HCT116 (cell line): ENCODE results near the gene CLDN10. TPM values are rescaled to one million over a fixed set of nuclear protein-coding genes. Genes with fewer than 3 reads are reported as not detected.

Experiments used
- ATAC-seq: fragments of 200-7000 bp; cut with Tn5 transposase; 2 replicates; pipeline ENCODE4 v1.9.1; 2020; ENCODE audit warnings: mild to moderate bottlenecking, moderate library complexity
- BruUV-seq: library from RNA; stranded (reverse); fragments of 400-500 nt; replicated peaks from 2 replicates; lab custom pipeline; 2021; lab: Mats Ljungman, UMichigan
- CTCF ChIA-PET: fragments of 300-600 bp; sonication (Branson Sonifier 250); formaldehyde crosslinking; loops from one replicate; lab custom pipeline; 2021; ENCODE audit warnings: antibody characterized with exemption; lab: Charles Lee
- POLR2A ChIA-PET: fragments of 300-600, 350-600 bp; sonication (Branson Sonifier 250); formaldehyde crosslinking; loops from one replicate; lab custom pipeline; 2021; ENCODE audit warnings: antibody characterized with exemption; lab: Charles Lee
- RAD21 ChIA-PET, 2 experiments: fragments of 300-600 bp; sonication (Branson Sonifier 250); formaldehyde crosslinking; loops; one replicate each; lab custom pipeline; 2023; ENCODE audit warnings: low total read pairs in 2 of 2; ENCODE audit not compliant: uncharacterized antibody in 2 of 2, unreplicated experiment in 2 of 2, low non-redundant PET in 1 of 2; lab: Charles Lee
- DNase-seq: peaks from one replicate; pipeline ENCODE4 v3.0.0-alpha.2; 2010; ENCODE audit warnings: low read depth, low spot score
- H2AFZ ChIP-seq: fragments of 200-600 bp; shearing (Covaris generic), sonication (generic); 2 replicates; pipeline ENCODE4 v1.6.1; 2017; ENCODE audit warnings: low read depth, mixed run types, mixed read lengths, antibody characterized with exemption, low read length; ENCODE audit not compliant: poor library complexity, severe bottlenecking
- H3K27ac ChIP-seq: 2 replicates; pipeline ENCODE4 v1.5.1; 2012; ENCODE audit warnings: low read depth, low read length
- H3K27me3 ChIP-seq: fragments of 200-600 bp; sonication (generic); 2 replicates; pipeline ENCODE4 v1.6.1; 2016; ENCODE audit warnings: mixed run types, low read length, mixed read lengths; ENCODE audit not compliant: insufficient read depth
- H3K36me3 ChIP-seq, 2 experiments: fragments of 200-500 bp in 1 of 2; fragments of 200-600 bp in 1 of 2; sonication (Bioruptor generic) in 1 of 2; sonication (generic) in 1 of 2; 2 replicates each; pipeline versions ENCODE4 v1.5.1 to v1.6.1; 2014 to 2016; ENCODE audit warnings: low read length in 2 of 2, inconsistent platforms in 1 of 2, mixed read lengths in 1 of 2, mixed run types in 1 of 2; ENCODE audit not compliant: insufficient read depth in 2 of 2, control insufficient read depth in 1 of 2
- H3K4me1 ChIP-seq, 2 experiments: fragments of 200-600 bp in 1 of 2; sonication (generic) in 1 of 2; 2 replicates each; pipeline versions ENCODE4 v1.5.1 to v1.6.1; 2012 to 2017; ENCODE audit warnings: low read length in 2 of 2, inconsistent platforms in 1 of 2, mild to moderate bottlenecking in 1 of 2, mixed read lengths in 1 of 2, mixed run types in 1 of 2, moderate library complexity in 1 of 2; ENCODE audit not compliant: insufficient read depth in 2 of 2, control insufficient read depth in 1 of 2
- H3K4me2 ChIP-seq: fragments of 200-600 bp; sonication (generic); 2 replicates; pipeline ENCODE4 v1.6.1; 2017; ENCODE audit warnings: mixed run types, low read length, mixed read lengths
- H3K4me3 ChIP-seq, 2 experiments: fragments of 200-600 bp in 1 of 2; sonication (generic) in 1 of 2; replicated peaks in 1 of 2; 2 replicates each; pipeline ENCODE4 v1.5.1; 2011 to 2016; ENCODE audit warnings: low read length in 2 of 2, control low read depth in 1 of 2, low read depth in 1 of 2, mild to moderate bottlenecking in 1 of 2, mixed read lengths in 1 of 2, mixed run types in 1 of 2
- H3K79me2 ChIP-seq: fragments of 200-600 bp; sonication (generic); 2 replicates; pipeline ENCODE4 v1.6.1; 2017; ENCODE audit warnings: mild to moderate bottlenecking, mixed run types, low read length, moderate library complexity, mixed read lengths; ENCODE audit not compliant: insufficient read depth
- H3K9ac ChIP-seq: fragments of 200-600 bp; sonication (generic); 2 replicates; pipeline ENCODE4 v1.6.1; 2016; ENCODE audit warnings: low read length, mixed read lengths
- H3K9me2 ChIP-seq: fragments of 200-600 bp; sonication (generic), shearing (Covaris generic); 2 replicates; pipeline ENCODE4 v1.6.1; 2017; ENCODE audit warnings: mixed run types, mild to moderate bottlenecking, moderate library complexity; ENCODE audit not compliant: insufficient read depth
- H3K9me3 ChIP-seq, 2 experiments: fragments of 200-500 bp in 1 of 2; fragments of 200-600 bp in 1 of 2; sonication (Bioruptor generic) in 1 of 2; sonication (generic) in 1 of 2; 2 replicates each; pipeline ENCODE4 v1.6.1; 2014 to 2017; ENCODE audit warnings: low read length in 2 of 2, mixed read lengths in 2 of 2, inconsistent platforms in 1 of 2, low read depth in 1 of 2, mild to moderate bottlenecking in 1 of 2, mixed run types in 1 of 2, moderate library complexity in 1 of 2; ENCODE audit not compliant: control insufficient read depth in 1 of 2, insufficient read depth in 1 of 2
- H4K20me1 ChIP-seq: fragments of 200-600 bp; sonication (generic), shearing (Covaris generic); 2 replicates; pipeline ENCODE4 v1.6.1; 2017; ENCODE audit warnings: mixed run types, mild to moderate bottlenecking, moderate library complexity; ENCODE audit not compliant: insufficient read depth
- CEBPB ChIP-seq: IDR thresholded peaks from 2 replicates; pipeline ENCODE4 v1.6.1; 2012; ENCODE audit warnings: low read depth
- ELF1 ChIP-seq: IDR thresholded peaks from 2 replicates; pipeline ENCODE4 v1.6.1; 2012; ENCODE audit warnings: low read depth, borderline replicate concordance
- EZH2 ChIP-seq: fragments of 200-600 bp; sonication (generic); IDR thresholded peaks from 2 replicates; pipeline ENCODE4 v1.6.1; 2017; ENCODE audit warnings: antibody characterized with exemption, mixed run types
- EZH2phosphoT487 ChIP-seq: fragments of 200-600 bp; IDR thresholded peaks from 2 replicates; pipeline ENCODE4 v1.6.1; 2018; ENCODE audit warnings: antibody characterized with exemption, borderline replicate concordance
- FOSL1 ChIP-seq: IDR thresholded peaks from 2 replicates; pipeline ENCODE4 v1.6.1; 2012; ENCODE audit warnings: low read depth
- JUND ChIP-seq: IDR thresholded peaks from 2 replicates; pipeline ENCODE4 v1.6.1; 2012
- POLR2A ChIP-seq: IDR thresholded peaks from 2 replicates; pipeline ENCODE4 v1.7.0; 2011; ENCODE audit warnings: borderline replicate concordance; ENCODE audit not compliant: insufficient read depth, insufficient read length; ENCODE audit errors: extremely low read depth
- POLR2AphosphoS5 ChIP-seq: IDR thresholded peaks from 2 replicates; pipeline ENCODE4 v1.6.1; 2011; ENCODE audit warnings: mild to moderate bottlenecking, low read depth, low read length, moderate library complexity
- SRF ChIP-seq: IDR thresholded peaks from 2 replicates; pipeline ENCODE4 v1.6.1; 2012; ENCODE audit warnings: low read depth
- TCF7L2 ChIP-seq: IDR thresholded peaks from 2 replicates; pipeline ENCODE4 v1.7.0; 2011; ENCODE audit warnings: borderline replicate concordance, inconsistent platforms; ENCODE audit not compliant: insufficient read depth, insufficient read length; ENCODE audit errors: extremely low read depth
- YY1 ChIP-seq: IDR thresholded peaks from 2 replicates; pipeline ENCODE4 v1.6.1; 2011; ENCODE audit warnings: low read length, low read depth, moderate library complexity, mild to moderate bottlenecking; ENCODE audit not compliant: insufficient replicate concordance; ENCODE audit errors: extremely low read depth
- ZNF274 ChIP-seq: fragments of 200-500 bp; sonication (Bioruptor generic); IDR thresholded peaks from 2 replicates; pipeline ENCODE4 v1.6.1; 2014; ENCODE audit warnings: mild to moderate bottlenecking, low read depth, low read length, inconsistent platforms
- intact Hi-C: fragments of 100-400 bp; cut with micrococcal nuclease; formaldehyde crosslinking; loops from 2 replicates; pipeline ENCODE4 v1.10.0; 2022
- total RNA-seq: library from RNA; stranded (reverse); gene quantifications from one replicate; pipeline ENCODE4 v1.2.1, GENCODE V29; 2021; ENCODE audit not compliant: unreplicated experiment
- TF ChIP-seq, protein P1 (sequence below): IDR thresholded peaks from 2 replicates; pipeline ENCODE4 v1.6.1; 2012

The CLDN10 gene
- total RNA-seq, 1 experiment from 2014 or later: not detected

DNA sequence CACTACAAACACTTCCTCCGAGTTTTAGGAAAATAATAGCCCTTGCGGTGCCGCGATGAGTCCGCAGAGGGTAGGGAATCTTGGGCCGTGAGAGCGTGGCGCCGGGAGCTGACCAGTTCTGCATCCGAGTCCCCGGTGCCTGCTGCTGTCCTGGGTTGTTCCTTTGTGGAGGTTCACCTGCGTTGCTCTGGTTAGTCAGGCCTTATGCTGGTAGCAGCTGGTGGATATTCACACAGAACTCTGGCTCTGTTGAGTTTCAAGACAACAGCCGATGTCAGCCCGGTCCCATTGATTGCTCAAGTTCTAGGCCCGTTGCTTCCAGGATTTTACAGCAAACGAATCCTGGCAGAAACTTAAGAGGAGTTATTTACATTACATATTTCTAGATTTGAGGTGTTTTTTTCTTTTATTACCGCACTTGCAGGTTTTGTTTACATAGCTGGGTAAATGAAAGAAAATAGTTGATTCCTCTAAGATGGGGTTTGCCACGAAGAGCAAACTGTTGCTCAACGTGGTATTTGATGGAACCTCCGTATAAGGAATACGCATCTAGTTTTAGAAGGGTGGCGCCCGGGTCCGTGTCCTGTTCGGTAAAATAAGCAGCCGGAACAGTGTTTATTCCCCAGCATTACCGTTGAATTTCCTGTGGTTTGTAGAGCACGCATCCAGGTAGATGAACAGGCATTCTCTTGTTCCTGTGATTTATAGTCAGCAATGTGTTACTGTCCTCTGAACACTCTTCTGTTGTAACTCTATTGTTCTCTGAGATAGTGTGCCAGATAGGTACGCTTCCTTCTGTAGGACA, 1.3 kb downstream of the CLDN10 start:
- Histone ChIP-seq H3K9me2 (no peaks in the 10 kb centered on the region), H4K20me1 (no peaks in the 10 kb centered on the region), H3K27me3 (0 out of 2 replicates have a peak, but pooled peaks cover 10% of the 10 kb centered on the region), H3K4me1 (no peaks in the 10 kb centered on the region), H3K4me2 (no peak overlapping the region), H2AFZ (no peak overlapping the region), H3K27ac (no peak overlapping the region), H3K36me3 (no peaks in the 10 kb centered on the region), H3K79me2 (no peaks in the 10 kb centered on the region), H3K4me3 (no peak overlapping the region), H3K9ac (no peak overlapping the region), H3K9me3 (no peaks in the 10 kb centered on the region)
- ChIA-PET CTCF (no interaction called here), RAD21 (no interaction called here), POLR2A (no interaction called here)
- intact Hi-C loops: no loop called here
- no TSS peak for BruUV-seq
- DNase-seq: no peak
- ATAC-seq: no peak
- TF ChIP-seq ELF1 (no peak), EZH2 (no peak), POLR2AphosphoS5 (no peak), YY1 (no peak), POLR2A (no peak), TCF7L2 (no peak), ZNF274 (no peak), CEBPB (no peak), SRF (no peak), JUND (no peak), EZH2phosphoT487 (no peak), FOSL1 (no peak)
- TF ChIP-seq, protein P1, sequence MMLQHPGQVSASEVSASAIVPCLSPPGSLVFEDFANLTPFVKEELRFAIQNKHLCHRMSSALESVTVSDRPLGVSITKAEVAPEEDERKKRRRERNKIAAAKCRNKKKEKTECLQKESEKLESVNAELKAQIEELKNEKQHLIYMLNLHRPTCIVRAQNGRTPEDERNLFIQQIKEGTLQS: no peak
